Testis (tissue), 3 donors: ENCODE results near the gene PCGF1. TPM values are rescaled to one million over a fixed set of nuclear protein-coding genes. Genes with fewer than 3 reads are reported as not detected.

Experiments
- DNase-seq: peaks from one replicate; pipeline ENCODE4 v3.0.0-alpha.2; 2019
- H3K27ac ChIP-seq, 2 donors: fragments of 200-600 bp; sonication (generic); one replicate each; pipeline ENCODE4 v1.5.1; 2019
- H3K27me3 ChIP-seq: fragments of 200-600 bp; sonication (generic); one replicate; pipeline ENCODE4 v1.5.1; 2019
- H3K36me3 ChIP-seq: fragments of 200-600 bp; sonication (generic); one replicate; pipeline ENCODE4 v1.5.1; 2017; ENCODE audit warnings: low read depth; ENCODE audit errors: missing control alignments
- H3K4me1 ChIP-seq: fragments of 200-600 bp; sonication (generic); one replicate; pipeline ENCODE4 v1.5.1; 2019
- H3K4me3 ChIP-seq, 2 donors: fragments of 200-600 bp; sonication (generic); one replicate each; pipeline ENCODE4 v1.5.1; 2017 to 2019
- H3K9me3 ChIP-seq: fragments of 200-600 bp; sonication (generic); one replicate; pipeline ENCODE4 v1.5.1; 2017
- CTCF ChIP-seq, 3 experiments: fragments of 450-650 bp in 2 of 3; fragments of 200-600 bp in 1 of 3; sonication (generic) in 1 of 3; IDR thresholded peaks; one replicate each; pipeline ENCODE4 v1.5.1; 2016 to 2019; ENCODE audit warnings: antibody characterized with exemption in 3 of 3, mild to moderate bottlenecking in 2 of 3, moderate library complexity in 1 of 3
- POLR2A ChIP-seq: fragments of 450-650 bp; IDR thresholded peaks from one replicate; pipeline ENCODE4 v1.6.1; 2017; ENCODE audit warnings: antibody characterized with exemption, mild to moderate bottlenecking, moderate library complexity
- WGBS, 2 donors: methylation state at CpG; one replicate each; pipeline ENCODE4 v1.1.5; 2018; 5-methylcytosine and 5-hydroxymethylcytosine counted together
- intact Hi-C: fragments of 100-400 bp; cut with DNase I; formaldehyde crosslinking; loops from one replicate; pipeline ENCODE4 v1.15.1; 2023; ENCODE audit warnings: low total_unique reads
- polyA plus RNA-seq: library from polyadenylated mRNA; stranded (reverse); fragments of 350-450 nt; fragmentation: Illumina TruSeq; extraction: RNeasy Lipid Tissue Mini Kit (QIAGEN cat#74804); gene quantifications from one replicate; pipeline ENCODE4 v1.2.3, GENCODE V29; 2014; ENCODE audit warnings: low read depth, low replicate concordance; ENCODE audit not compliant: insufficient read depth
- total RNA-seq, 2 donors: library from RNA; depleted of rRNA; stranded (reverse); fragments of >200 nt; gene quantifications; one replicate each; pipeline ENCODE4 v1.2.3, GENCODE V29; 2016

The PCGF1 gene
- total and polyA plus RNA-seq, 3 donors from 2014 or later, result 17.0 to 25.3 (median 20.1) TPM

GRCh38 chr2:74510272-74510671 lies 2.8 kb upstream of the PCGF1 start:
- no peak for TF ChIP-seq CTCF (IDR thresholded peaks at IDR 0.05)
- no peak for TF ChIP-seq POLR2A
- H3K4me1 ChIP-seq, result peaks cover 6% of the 10 kb centered on the region
- H3K27ac ChIP-seq, result no peak overlapping the region
- H3K36me3 ChIP-seq, result no peaks in the 10 kb centered on the region
- 74 to 76% methylated on average over 4 of the region's 4 CpGs for WGBS, 2 donors
- no peak overlapping the region for H3K4me3 ChIP-seq
- H3K27me3 ChIP-seq, result no peaks in the 10 kb centered on the region
- no peaks in the 10 kb centered on the region for H3K9me3 ChIP-seq
- intact Hi-C loops, result no loop called here
- no peak for DNase-seq

GRCh38 chr2:74507926-74508520 lies 528 bp upstream of the PCGF1 start:
- H3K27me3 ChIP-seq, result no peaks in the 10 kb centered on the region

GRCh38 chr2:74505448-74506246 lies 1.8 kb downstream of the PCGF1 start:
- H3K36me3 ChIP-seq, result peaks cover 4% of the 10 kb centered on the region
- no peak for DNase-seq
- no peaks in the 10 kb centered on the region for H3K27me3 ChIP-seq
- H3K4me1 ChIP-seq, result peaks cover 6% of the 10 kb centered on the region
- H3K9me3 ChIP-seq, result no peaks in the 10 kb centered on the region
- intact Hi-C loops, result no loop called here
- TF ChIP-seq CTCF (IDR thresholded peaks at IDR 0.05) (no peak), POLR2A (no peak)
- no peak overlapping the region for H3K27ac ChIP-seq
- WGBS, 2 donors, result 92 to 96% methylated on average over 12 to 14 of the region's 14 CpGs
- H3K4me3 ChIP-seq, result no peak overlapping the region

More at GRCh38 chr2:74507926-74508520, 528 bp upstream of the PCGF1 start:
- H3K4me1 ChIP-seq, result peaks cover 6% of the 10 kb centered on the region
- peak overlapping the region; percentile 76 to 80 for H3K4me3 ChIP-seq
- 10 to 18% methylated on average over 25 to 38 of the region's 38 CpGs for WGBS, 2 donors
- peak; percentile 54 for DNase-seq
- TF ChIP-seq POLR2A, result no peak
- TF ChIP-seq CTCF (IDR thresholded peaks at IDR 0.05), result no peak
- intact Hi-C loops, result no loop called here
- peak overlapping the region; percentile 99 for H3K27ac ChIP-seq
- peaks cover 4% of the 10 kb centered on the region for H3K36me3 ChIP-seq
- H3K9me3 ChIP-seq, result no peaks in the 10 kb centered on the region

DNA sequence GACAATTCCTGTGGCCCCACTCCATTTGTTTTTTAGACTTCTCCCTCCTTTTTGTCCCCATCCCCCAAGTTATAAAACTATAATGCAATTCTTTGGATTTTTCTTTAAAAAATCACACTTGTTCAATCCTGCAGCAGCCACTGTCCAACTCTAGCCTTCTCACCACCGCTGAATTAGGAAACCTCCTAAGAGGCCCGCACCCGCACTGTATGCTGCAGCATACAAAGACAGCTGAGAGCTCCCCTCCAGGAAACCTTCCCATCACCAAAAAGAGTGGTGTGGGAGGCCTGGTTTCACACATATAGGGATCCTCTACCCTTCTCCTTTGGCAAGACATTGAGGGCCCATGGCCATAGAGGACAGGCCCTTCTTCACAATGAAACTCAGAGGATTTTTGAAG lies 2.9 kb downstream of the PCGF1 start:
- Histone ChIP-seq H3K9me3 (no peaks in the 10 kb centered on the region), H3K36me3 (peaks cover 4% of the 10 kb centered on the region), H3K4me1 (peaks cover 7% of the 10 kb centered on the region), H3K27ac (no peak overlapping the region), H3K4me3 (no peak overlapping the region), H3K27me3 (no peaks in the 10 kb centered on the region)
- DNase-seq, result no peak
- TF ChIP-seq CTCF (IDR thresholded peaks at IDR 0.05) (no peak), POLR2A (no peak)
- 87 to 88% methylated on average over 3 of the region's 3 CpGs for WGBS, 2 donors
- intact Hi-C loops, result no loop called here
